PC-3 (cell line): ENCODE measurements around the gene PRDX6. TPM values are rescaled to one million over a fixed set of nuclear protein-coding genes. Genes with fewer than 3 reads are reported as not detected.

ENCODE experiments used
- ATAC-seq: fragments of 200-7000 bp; cut with Tn5 transposase; 2 replicates; pipeline ENCODE4 v1.9.1; 2020; ENCODE audit warnings: mild to moderate bottlenecking, moderate library complexity
- BruUV-seq: library from RNA; stranded (reverse); fragments of 400-500 nt; replicated peaks from 2 replicates; lab custom pipeline; 2021; lab: Mats Ljungman, UMichigan
- CTCF ChIA-PET: fragments of 300-600 bp; sonication (Branson Sonifier 250); formaldehyde crosslinking; loops from one replicate; lab custom pipeline; 2022; ENCODE audit warnings: antibody characterized with exemption; lab: Charles Lee
- POLR2A ChIA-PET: fragments of 300-600 bp; sonication (Branson Sonifier 250); formaldehyde crosslinking; loops from one replicate; lab custom pipeline; 2022; ENCODE audit warnings: antibody characterized with exemption; ENCODE audit not compliant: unreplicated experiment; lab: Charles Lee
- DNase-seq: peaks from one replicate; pipeline ENCODE4 v3.0.0-alpha.2; 2015
- H2AFZ ChIP-seq: fragments of 300-600 bp; sonication (generic); 2 replicates; pipeline ENCODE4 v1.6.0; 2016; ENCODE audit warnings: antibody characterized with exemption, low read length
- H3F3A ChIP-seq: fragments of 300-600 bp; sonication (generic); one replicate; pipeline ENCODE4 v1.6.0; 2017; ENCODE audit warnings: antibody characterized with exemption, low read length, control low read depth, mild to moderate bottlenecking; ENCODE audit not compliant: unreplicated experiment
- H3K27ac ChIP-seq: fragments of 300-600 bp; sonication (generic); 2 replicates; pipeline ENCODE4 v1.5.1; 2016; ENCODE audit warnings: mild to moderate bottlenecking, low read length
- H3K27me3 ChIP-seq: fragments of 300-600 bp; sonication (generic); 2 replicates; pipeline ENCODE4 v1.6.1; 2016; ENCODE audit warnings: low read length, mixed read lengths
- H3K36me3 ChIP-seq: fragments of 300-600 bp; sonication (generic); 2 replicates; pipeline ENCODE4 v1.6.1; 2016; ENCODE audit warnings: low read depth, mixed run types, low read length, mixed read lengths
- H3K4me1 ChIP-seq: fragments of 300-600 bp; sonication (generic); 2 replicates; pipeline ENCODE4 v1.5.1; 2016; ENCODE audit warnings: low read length; ENCODE audit not compliant: insufficient read depth
- H3K4me2 ChIP-seq: fragments of 300-600 bp; sonication (generic); 2 replicates; pipeline ENCODE4 v1.6.0; 2016; ENCODE audit warnings: low read length
- H3K4me3 ChIP-seq: fragments of 300-600 bp; sonication (generic); 2 replicates; pipeline ENCODE4 v1.5.1; 2016; ENCODE audit warnings: mild to moderate bottlenecking, low read length, mixed read lengths
- H3K79me2 ChIP-seq: fragments of 300-600 bp; sonication (generic); 2 replicates; pipeline ENCODE4 v1.6.1; 2017; ENCODE audit warnings: low read length, mixed read lengths
- H3K9ac ChIP-seq: fragments of 300-600 bp; sonication (generic); 2 replicates; pipeline ENCODE4 v1.6.0; 2016; ENCODE audit warnings: mild to moderate bottlenecking, low read length
- H3K9me2 ChIP-seq: fragments of 300-600 bp; sonication (generic); replicated peaks from 2 replicates; pipeline ENCODE4 v1.6.1; 2016; ENCODE audit warnings: mixed run types, low read length, mixed read lengths
- H3K9me3 ChIP-seq: fragments of 300-600 bp; sonication (generic); 2 replicates; pipeline ENCODE4 v1.6.1; 2016; ENCODE audit warnings: low read length, mixed read lengths
- H4K20me1 ChIP-seq: fragments of 300-600 bp; sonication (generic); 2 replicates; pipeline ENCODE4 v1.6.1; 2016; ENCODE audit warnings: low read length, mixed read lengths
- CTCF ChIP-seq: fragments of 300-600 bp; sonication (generic); conservative IDR thresholded peaks from 2 replicates; pipeline ENCODE4 v1.5.1; 2017; ENCODE audit warnings: antibody characterized with exemption, low read depth, mild to moderate bottlenecking, low read length
- EZH2 ChIP-seq: fragments of 300-600 bp; sonication (generic); IDR thresholded peaks from one replicate; pipeline ENCODE4 v1.6.1; 2017; ENCODE audit warnings: antibody characterized with exemption, mild to moderate bottlenecking, low read length; ENCODE audit not compliant: unreplicated experiment
- EZH2phosphoT487 ChIP-seq: fragments of 300-600 bp; sonication (generic); IDR thresholded peaks from 2 replicates; pipeline ENCODE4 v1.6.1; 2018; ENCODE audit warnings: mild to moderate bottlenecking, antibody characterized with exemption, low read length, borderline replicate concordance
- intact Hi-C: fragments of 100-400 bp; cut with micrococcal nuclease; formaldehyde crosslinking; loops from 2 replicates; pipeline ENCODE4 v1.9.0; 2023
- total RNA-seq: library from RNA; depleted of rRNA; stranded (reverse); fragments of >200 nt; gene quantifications from 2 replicates; pipeline ENCODE4 v1.2.3, GENCODE V29; 2014

Gene PRDX6
- total RNA-seq, 1 experiment from 2014 or later, result 829 TPM

GRCh38 chr1:173505391-173505790 is 28.3 kb downstream of the PRDX6 start:
- H3K27ac ChIP-seq, result no peak overlapping the region
- H3K9me2 ChIP-seq, result no peaks in the 10 kb centered on the region
- ChIA-PET CTCF (interaction anchor here (1.2 to 1.5 kb wide), 2 partner anchors 80 to 209 kb away, joined by 3 read pairs; partner anchors contain the start of gene KLHL20), POLR2A (interaction anchor here (0.5 to 0.8 kb wide), 3 partner anchors 9 to 759 kb away, joined by 3 to 4 read pairs (median 4); no protein-coding TSS in a partner anchor)
- DNase-seq, result no peak
- no peak overlapping the region for H2AFZ ChIP-seq
- peaks cover 17% of the 10 kb centered on the region for H3F3A ChIP-seq
- no peaks in the 10 kb centered on the region for H3K79me2 ChIP-seq
- no peak overlapping the region for H3K9ac ChIP-seq
- no peaks in the 10 kb centered on the region for H3K36me3 ChIP-seq
- no peaks in the 10 kb centered on the region for H4K20me1 ChIP-seq
- no peaks in the 10 kb centered on the region for H3K9me3 ChIP-seq
- H3K4me3 ChIP-seq, result no peak overlapping the region
- H3K27me3 ChIP-seq, result no peaks in the 10 kb centered on the region
- no peak for TF ChIP-seq EZH2phosphoT487
- TF ChIP-seq CTCF, result no peak
- no peak for TF ChIP-seq EZH2
- intact Hi-C loops, result no loop called here
- H3K4me2 ChIP-seq, result no peak overlapping the region
- ATAC-seq, result no peak
- BruUV-seq, result no TSS peak
- H3K4me1 ChIP-seq, result peaks cover 37% of the 10 kb centered on the region

GRCh38 chr1:173506437-173506836 is 29.3 kb downstream of the PRDX6 start:
- Histone ChIP-seq H3F3A (peaks cover 17% of the 10 kb centered on the region), H3K4me2 (peak overlapping the region; percentile 78), H3K79me2 (no peaks in the 10 kb centered on the region), H4K20me1 (no peaks in the 10 kb centered on the region), H3K36me3 (no peaks in the 10 kb centered on the region), H3K9ac (peak overlapping the region; percentile 24), H3K4me1 (peaks cover 37% of the 10 kb centered on the region), H3K9me2 (no peaks in the 10 kb centered on the region), H3K27ac (peak overlapping the region; percentile 83), H3K9me3 (no peaks in the 10 kb centered on the region), H3K4me3 (peak overlapping the region; percentile 6; the same call in 1 of the 2 replicates), H2AFZ (peak overlapping the region; percentile 9), H3K27me3 (no peaks in the 10 kb centered on the region)
- ChIA-PET POLR2A (interaction anchor here (0.5 to 1.9 kb wide), 5 partner anchors 18 to 539 kb away, joined by 3 to 14 read pairs (median 9); partner anchors contain the start of genes KLHL20 and PRDX6), CTCF (interaction anchor here (0.5 to 1.5 kb wide), 9 partner anchors 28 to 318 kb away, joined by 3 to 27 read pairs (median 3); partner anchors contain the start of gene KLHL20)
- TF ChIP-seq EZH2phosphoT487, result no peak
- TF ChIP-seq CTCF, result peak; percentile 99
- peak; percentile 42 for ATAC-seq
- BruUV-seq, result no TSS peak
- DNase-seq, result peak; percentile 99
- intact Hi-C loops, result loop anchor here (1.0 to 2.0 kb wide), 4 partner anchors 75 to 251 kb away; no protein-coding TSS in a partner anchor
